ENCODE results near the gene ESRRG.

- TF ChIP-seq CTCF (IDR thresholded peaks at IDR 0.05), result no peak
- no peak for TF ChIP-seq POLR2A (IDR thresholded peaks at IDR 0.05)
Measured at GRCh38 chr1:216749232-216749631, 26.0 kb upstream of the ESRRG start.

Measured in thyroid gland (tissue), 4 donors.